IMR-90 (cell line): ENCODE measurements around the gene TRDN.
"Not testable (repeated sequence)": the region's sequence is repeated elsewhere in the genome, so short reads cannot be mapped to it uniquely, and the experiment has no call there.

ENCODE experiments used
- FOS ChIP-seq: fragments of 150-350 bp; IDR thresholded peaks from 2 replicates; pipeline ENCODE4 v1.6.1; 2016; ENCODE audit warnings: low read depth, low read length
- MAFK ChIP-seq: IDR thresholded peaks from 2 replicates; pipeline ENCODE4 v1.6.1; 2012; ENCODE audit warnings: low read depth, low read length, improper control_type of control experiment
- MXI1 ChIP-seq: IDR thresholded peaks from 2 replicates; pipeline ENCODE4 v1.6.1; 2012; ENCODE audit warnings: low read depth, mild to moderate bottlenecking, low read length, moderate library complexity, borderline replicate concordance
- POLR2A ChIP-seq: IDR thresholded peaks from 2 replicates; pipeline ENCODE4 v1.6.1; 2012; ENCODE audit warnings: mild to moderate bottlenecking, low read depth, low read length
- RAD21 ChIP-seq: IDR thresholded peaks from 2 replicates; pipeline ENCODE4 v1.6.1; 2012; ENCODE audit warnings: low read length, improper control_type of control experiment
- RCOR1 ChIP-seq: IDR thresholded peaks from 2 replicates; pipeline ENCODE4 v1.6.1; 2012; ENCODE audit warnings: mild to moderate bottlenecking, low read length, improper control_type of control experiment; ENCODE audit not compliant: insufficient replicate concordance
- SMC3 ChIP-seq: fragments of 150-350 bp; IDR thresholded peaks from 2 replicates; pipeline ENCODE4 v1.6.1; 2016; ENCODE audit warnings: low read depth, mild to moderate bottlenecking, antibody characterized with exemption, low read length, moderate library complexity
- TF ChIP-seq, protein P1 (sequence below): conservative IDR thresholded peaks from 2 replicates; pipeline ENCODE4 v1.5.1; 2012; ENCODE audit warnings: mild to moderate bottlenecking, low read depth, low read length, improper control_type of control experiment
- TF ChIP-seq, protein P2 (sequence below): fragments of 150-350 bp; IDR thresholded peaks from 2 replicates; pipeline ENCODE4 v1.6.1; 2017; ENCODE audit warnings: mild to moderate bottlenecking, antibody characterized with exemption, low read length, low read depth

DNA sequence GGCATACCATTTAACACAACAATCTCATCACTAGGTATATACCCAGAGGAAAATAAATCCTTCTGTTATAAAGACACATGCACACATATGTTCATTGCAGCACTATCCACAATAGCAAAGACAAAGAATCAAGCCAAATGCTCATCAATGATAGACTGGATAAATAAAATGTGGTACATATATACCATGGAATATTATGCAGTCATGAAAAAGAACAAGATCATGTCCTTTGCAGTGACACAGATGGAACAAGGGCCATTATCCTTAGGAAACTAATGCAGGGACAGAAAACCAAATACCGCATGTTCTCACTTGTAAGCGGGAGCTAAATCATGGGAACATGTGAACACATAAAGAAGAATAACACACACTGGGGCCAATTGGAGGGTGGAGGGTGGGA, 322.3 kb downstream of the TRDN start:
- TF ChIP-seq, protein P1, sequence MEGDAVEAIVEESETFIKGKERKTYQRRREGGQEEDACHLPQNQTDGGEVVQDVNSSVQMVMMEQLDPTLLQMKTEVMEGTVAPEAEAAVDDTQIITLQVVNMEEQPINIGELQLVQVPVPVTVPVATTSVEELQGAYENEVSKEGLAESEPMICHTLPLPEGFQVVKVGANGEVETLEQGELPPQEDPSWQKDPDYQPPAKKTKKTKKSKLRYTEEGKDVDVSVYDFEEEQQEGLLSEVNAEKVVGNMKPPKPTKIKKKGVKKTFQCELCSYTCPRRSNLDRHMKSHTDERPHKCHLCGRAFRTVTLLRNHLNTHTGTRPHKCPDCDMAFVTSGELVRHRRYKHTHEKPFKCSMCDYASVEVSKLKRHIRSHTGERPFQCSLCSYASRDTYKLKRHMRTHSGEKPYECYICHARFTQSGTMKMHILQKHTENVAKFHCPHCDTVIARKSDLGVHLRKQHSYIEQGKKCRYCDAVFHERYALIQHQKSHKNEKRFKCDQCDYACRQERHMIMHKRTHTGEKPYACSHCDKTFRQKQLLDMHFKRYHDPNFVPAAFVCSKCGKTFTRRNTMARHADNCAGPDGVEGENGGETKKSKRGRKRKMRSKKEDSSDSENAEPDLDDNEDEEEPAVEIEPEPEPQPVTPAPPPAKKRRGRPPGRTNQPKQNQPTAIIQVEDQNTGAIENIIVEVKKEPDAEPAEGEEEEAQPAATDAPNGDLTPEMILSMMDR, result not testable (repeated sequence)
- TF ChIP-seq POLR2A, RAD21, FOS, RCOR1, SMC3, MXI1, MAFK: not testable (repeated sequence)
- TF ChIP-seq, protein P2, sequence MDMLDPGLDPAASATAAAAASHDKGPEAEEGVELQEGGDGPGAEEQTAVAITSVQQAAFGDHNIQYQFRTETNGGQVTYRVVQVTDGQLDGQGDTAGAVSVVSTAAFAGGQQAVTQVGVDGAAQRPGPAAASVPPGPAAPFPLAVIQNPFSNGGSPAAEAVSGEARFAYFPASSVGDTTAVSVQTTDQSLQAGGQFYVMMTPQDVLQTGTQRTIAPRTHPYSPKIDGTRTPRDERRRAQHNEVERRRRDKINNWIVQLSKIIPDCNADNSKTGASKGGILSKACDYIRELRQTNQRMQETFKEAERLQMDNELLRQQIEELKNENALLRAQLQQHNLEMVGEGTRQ, result not testable (repeated sequence)
